ENCODE results near the gene PPIL1. TPM values are rescaled to one million over a fixed set of nuclear protein-coding genes. Genes with fewer than 3 reads are reported as not detected.

PPIL1 gene
- total and polyA plus RNA-seq, 9 donors: 10.7 to 38.4 (median 21.2) TPM

- intact Hi-C loops (cut with DNase I): no loop called here
- Histone ChIP-seq H3K4me1 (ENCODE audit: insufficient read depth) (no peaks in the 10 kb centered on the region), H3K9me3 (no peaks in the 10 kb centered on the region), H3K27me3 (no peaks in the 10 kb centered on the region), H3K36me3 (no peaks in the 10 kb centered on the region), H3K4me3 (no peak overlapping the region), H3K27ac (no peak overlapping the region)
- WGBS, 3 donors: 79 to 81% (median 79%) methylated on average over 12 of the region's 12 CpGs
- TF ChIP-seq POLR2A (IDR thresholded peaks at IDR 0.05): no peak
- no peak for TF ChIP-seq EP300 (IDR thresholded peaks at IDR 0.05)
- no peak for TF ChIP-seq CTCF (IDR thresholded peaks at IDR 0.05)
- no peak for DNase-seq
Measured at GRCh38 chr6:36820700-36821580, 53.7 kb downstream of the PPIL1 start.

DNA sequence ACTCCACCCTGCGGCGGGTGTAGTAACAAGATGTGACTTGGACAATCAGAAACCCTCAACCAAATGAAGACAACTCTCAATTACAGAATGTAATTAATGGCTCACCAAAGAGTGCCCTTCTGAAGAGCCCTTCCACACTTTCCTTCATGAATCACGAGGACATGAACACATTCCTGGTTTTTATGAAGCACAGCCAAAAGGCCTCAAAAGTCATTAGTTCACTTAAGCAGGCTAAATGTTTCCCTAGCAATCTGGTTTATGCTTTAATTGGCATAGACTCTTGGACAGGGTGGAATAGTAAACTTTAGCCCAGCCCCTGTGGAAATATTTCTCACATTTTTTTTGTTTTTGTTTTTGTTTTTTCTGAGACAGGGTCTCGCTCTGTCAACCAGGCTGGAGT is 55.8 kb downstream of the PPIL1 start:
- intact Hi-C loops (cut with DNase I): no loop called here
- Histone ChIP-seq H3K9me3 (no peaks in the 10 kb centered on the region), H3K27ac (no peak overlapping the region), H3K27me3 (no peaks in the 10 kb centered on the region), H3K4me1 (ENCODE audit: insufficient read depth) (no peaks in the 10 kb centered on the region), H3K4me3 (no peak overlapping the region), H3K36me3 (no peaks in the 10 kb centered on the region)
- no peak for DNase-seq
- 80 to 89% (median 82%) methylated on average over 4 of the region's 4 CpGs for WGBS, 3 donors
- TF ChIP-seq POLR2A (IDR thresholded peaks at IDR 0.05) (no peak), EP300 (IDR thresholded peaks at IDR 0.05) (no peak)

DNA sequence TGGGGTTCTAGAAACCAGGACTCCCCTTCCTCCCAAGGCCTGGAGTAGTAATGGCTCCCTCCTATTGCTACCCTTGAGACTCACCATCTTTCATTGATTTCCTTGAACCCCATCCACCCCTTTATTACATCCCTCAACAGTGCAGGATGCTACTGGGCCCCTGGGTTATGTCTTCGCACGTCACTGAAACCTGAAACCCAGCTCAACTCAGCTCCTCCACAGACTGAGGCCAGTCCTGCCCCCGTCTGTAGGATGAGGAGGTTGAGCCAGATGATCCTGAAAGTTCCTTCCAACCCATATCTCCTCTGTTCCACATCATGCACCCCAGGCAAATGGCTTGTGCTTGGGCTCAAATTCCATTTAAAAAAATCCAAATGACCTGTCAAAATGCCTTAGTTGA is 56.8 kb downstream of the PPIL1 start:
- no peaks in the 10 kb centered on the region for H3K27me3 ChIP-seq
- H3K4me1 ChIP-seq (ENCODE audit: insufficient read depth): no peaks in the 10 kb centered on the region
- no peak for DNase-seq
- no peaks in the 10 kb centered on the region for H3K36me3 ChIP-seq
- intact Hi-C loops (cut with DNase I): no loop called here
- WGBS, 3 donors: 93 to 100% (median 96%) methylated on average over 3 of the region's 3 CpGs
- H3K27ac ChIP-seq: no peak overlapping the region
- no peak overlapping the region for H3K4me3 ChIP-seq
- TF ChIP-seq EP300 (IDR thresholded peaks at IDR 0.05) (no peak), CTCF (IDR thresholded peaks at IDR 0.05) (no peak), POLR2A (IDR thresholded peaks at IDR 0.05) (no peak)
- no peaks in the 10 kb centered on the region for H3K9me3 ChIP-seq

DNA sequence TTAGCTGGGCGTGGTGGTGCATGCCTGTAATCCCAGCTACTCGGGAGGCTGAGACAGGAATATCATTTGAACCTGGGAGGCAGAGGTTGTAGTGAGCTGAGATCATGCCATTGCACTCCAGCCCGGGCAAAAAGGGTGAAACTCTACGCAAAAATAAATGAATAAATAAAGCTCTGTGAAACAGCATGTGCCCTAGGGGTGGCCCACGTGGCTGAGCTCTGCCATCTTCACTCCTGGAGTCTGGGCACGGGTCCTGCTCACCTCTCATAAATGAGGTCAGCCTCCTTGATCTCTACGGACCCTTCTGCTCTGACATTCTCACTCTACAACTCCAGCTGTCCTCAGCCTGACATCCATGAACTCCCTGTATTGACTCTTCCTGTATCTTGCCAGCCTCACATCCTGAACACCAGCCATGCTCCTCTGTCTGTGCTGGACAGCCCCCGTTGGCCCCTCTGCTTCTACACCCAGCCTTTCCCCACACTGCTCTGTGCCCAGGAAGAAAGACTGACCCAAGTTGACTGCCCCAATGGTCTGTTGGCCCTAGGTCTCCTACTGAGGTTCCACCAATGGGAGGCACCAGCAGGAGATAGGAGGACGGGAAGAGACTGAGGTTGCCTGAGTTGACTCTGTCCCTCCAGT is 57.3 kb downstream of the PPIL1 start:
- intact Hi-C loops (cut with DNase I): no loop called here
- no peak for DNase-seq
- no peaks in the 10 kb centered on the region for H3K36me3 ChIP-seq
- no peak overlapping the region for H3K4me3 ChIP-seq
- 92 to 95% (median 94%) methylated on average over 9 of the region's 9 CpGs for WGBS, 3 donors
- H3K27me3 ChIP-seq: no peaks in the 10 kb centered on the region
- TF ChIP-seq CTCF (IDR thresholded peaks at IDR 0.05) (no peak), POLR2A (IDR thresholded peaks at IDR 0.05) (no peak), EP300 (IDR thresholded peaks at IDR 0.05) (no peak)
- no peaks in the 10 kb centered on the region for H3K9me3 ChIP-seq
- H3K4me1 ChIP-seq (ENCODE audit: insufficient read depth): no peaks in the 10 kb centered on the region
- H3K27ac ChIP-seq: no peak overlapping the region
